ENCODE data around the gene SPEG.

- TF ChIP-seq CTCF (conservative IDR thresholded peaks at IDR 0.05; ENCODE audit: low read depth in 2 of 2) = no peak
- no peak for TF ChIP-seq EZH2 (IDR thresholded peaks at IDR 0.05; ENCODE audit: low read depth, unreplicated experiment)
- no peak for TF ChIP-seq POLR2AphosphoS5 (IDR thresholded peaks at IDR 0.05; ENCODE audit: low read depth)
- TF ChIP-seq ZNF331 (CRISPR knock-in tag; IDR thresholded peaks at IDR 0.05; ENCODE audit: low read depth) = no peak
- TF ChIP-seq REST (IDR thresholded peaks at IDR 0.05; ENCODE audit: unreplicated experiment) = no peak
- TF ChIP-seq NANOG (IDR thresholded peaks at IDR 0.05; ENCODE audit: borderline replicate concordance) = no peak
- no peak for TF ChIP-seq EZH2phosphoT487 (IDR thresholded peaks at IDR 0.05; ENCODE audit: unreplicated experiment)
- TF ChIP-seq ZNF114 (CRISPR knock-in tag; IDR thresholded peaks at IDR 0.05) = no peak
These were observed 42.5 kb downstream of the SPEG start for GRCh38 chr2:219477179-219477578.

Measured in GM23338 (cell line).